GM19023 (cell line): ENCODE results near the gene GSTA4.
"Not testable (repeated sequence)": the region's sequence is repeated elsewhere in the genome, so short reads cannot be mapped to it uniquely, and the experiment has no call there.

Experiments
- ATAC-seq: cut with Tn5 transposase; IDR thresholded peaks from one replicate; pipeline ENCODE4 v1.9.1; 2021; ENCODE audit warnings: mild to moderate bottlenecking, moderate library complexity; ENCODE audit not compliant: unreplicated experiment

Gene GSTA4

GRCh38 chr6:52976591-52977035, 18.5 kb downstream of the GSTA4 start:
- peak; percentile 82 for ATAC-seq

- no peak for ATAC-seq
Measured at GRCh38 chr6:52976149-52976548, 18.9 kb downstream of the GSTA4 start.

GRCh38 chr6:52975580-52975979, 19.5 kb downstream of the GSTA4 start:
- no peak for ATAC-seq

- ATAC-seq: no peak
Measured at GRCh38 chr6:52972989-52973388, 22.1 kb downstream of the GSTA4 start.

GRCh38 chr6:52969359-52969758, 25.7 kb downstream of the GSTA4 start:
- no peak for ATAC-seq

- no peak for ATAC-seq
Measured at GRCh38 chr6:52966101-52966500, 29.0 kb downstream of the GSTA4 start.

- ATAC-seq: no peak
Measured at GRCh38 chr6:52965380-52965779, 29.7 kb downstream of the GSTA4 start.

- ATAC-seq: no peak
Measured at GRCh38 chr6:52964318-52964717, 30.8 kb downstream of the GSTA4 start.

- no peak for ATAC-seq
Measured at GRCh38 chr6:52962701-52963100, 32.4 kb downstream of the GSTA4 start.

GRCh38 chr6:52961022-52961421, 34.1 kb downstream of the GSTA4 start:
- ATAC-seq: not testable (repeated sequence)

GRCh38 chr6:52960211-52960610, 34.9 kb downstream of the GSTA4 start:
- ATAC-seq: not testable (repeated sequence)

- no peak for ATAC-seq
Measured at GRCh38 chr6:52958546-52959255, 36.4 kb downstream of the GSTA4 start.

GRCh38 chr6:52955871-52956270, 39.2 kb downstream of the GSTA4 start:
- no peak for ATAC-seq

- ATAC-seq: no peak
Measured at GRCh38 chr6:52953911-52954839, 40.9 kb downstream of the GSTA4 start.

GRCh38 chr6:52946306-52946705, 48.8 kb downstream of the GSTA4 start:
- no peak for ATAC-seq

- not testable (repeated sequence) for ATAC-seq
Measured at GRCh38 chr6:52942821-52943220, 52.3 kb downstream of the GSTA4 start.

- no peak for ATAC-seq
Measured at GRCh38 chr6:52942221-52942620, 52.9 kb downstream of the GSTA4 start.

GRCh38 chr6:52937908-52938307, 57.2 kb downstream of the GSTA4 start:
- no peak for ATAC-seq

GRCh38 chr6:52933778-52934177, 61.3 kb downstream of the GSTA4 start:
- ATAC-seq: no peak

GRCh38 chr6:52931351-52931750, 63.7 kb downstream of the GSTA4 start:
- ATAC-seq: no peak

GRCh38 chr6:52929321-52930164, 65.5 kb downstream of the GSTA4 start:
- ATAC-seq: no peak
